D341Med (cell line): ENCODE measurements around the gene GAD2.

Source experiments
- DNase-seq: peaks from one replicate; pipeline ENCODE4 v3.0.0; 2012; ENCODE audit warnings: low spot score

GAD2 gene

DNA sequence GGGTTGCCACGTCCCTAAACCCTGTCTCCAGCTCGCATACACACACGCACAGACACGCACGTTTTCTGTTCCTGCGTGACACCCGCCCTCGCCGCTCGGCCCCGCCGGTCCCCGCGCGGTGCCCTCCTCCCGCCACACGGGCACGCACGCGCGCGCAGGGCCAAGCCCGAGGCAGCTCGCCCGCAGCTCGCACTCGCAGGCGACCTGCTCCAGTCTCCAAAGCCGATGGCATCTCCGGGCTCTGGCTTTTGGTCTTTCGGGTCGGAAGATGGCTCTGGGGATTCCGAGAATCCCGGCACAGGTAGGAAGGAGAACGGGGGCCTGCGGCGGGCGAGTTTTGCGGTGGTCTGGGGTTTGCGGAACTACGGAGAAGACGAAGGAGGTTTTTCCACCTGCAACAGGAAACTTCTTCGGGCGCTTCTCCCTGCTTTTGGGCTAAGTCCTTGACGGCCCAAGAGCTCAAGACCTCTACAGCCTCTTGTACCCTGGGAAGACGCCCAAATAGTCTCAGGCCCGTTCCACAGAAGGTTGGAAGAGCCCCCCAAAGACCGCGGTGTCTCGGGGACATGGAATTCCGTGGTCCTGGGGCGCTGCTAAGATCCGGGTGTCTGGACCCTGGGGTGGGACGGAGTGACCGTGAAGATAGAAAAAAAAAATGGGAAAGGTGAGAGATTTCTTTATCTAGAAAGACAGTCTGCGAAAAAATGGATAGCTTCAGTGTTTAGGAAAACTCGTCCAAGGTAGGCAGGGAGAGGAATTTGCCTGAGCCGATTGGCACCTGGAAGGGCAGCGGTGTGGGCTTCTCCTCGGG, at the start of gene GAD2:
Gene GAD2 (plus strand): TSS at position 190 of the 811 bp plus-strand sequence. CDS start 36 bp downstream, at position 226.
- DNase-seq = peak; percentile 65

- no peak for DNase-seq
Observed at GRCh38 chr10:26169466-26169865, 47.1 kb upstream of the GAD2 start.

- no peak for DNase-seq
Observed at GRCh38 chr10:26172131-26172530, 44.4 kb upstream of the GAD2 start.

- DNase-seq = no peak
Observed at GRCh38 chr10:26173837-26174236, 42.7 kb upstream of the GAD2 start.

DNA sequence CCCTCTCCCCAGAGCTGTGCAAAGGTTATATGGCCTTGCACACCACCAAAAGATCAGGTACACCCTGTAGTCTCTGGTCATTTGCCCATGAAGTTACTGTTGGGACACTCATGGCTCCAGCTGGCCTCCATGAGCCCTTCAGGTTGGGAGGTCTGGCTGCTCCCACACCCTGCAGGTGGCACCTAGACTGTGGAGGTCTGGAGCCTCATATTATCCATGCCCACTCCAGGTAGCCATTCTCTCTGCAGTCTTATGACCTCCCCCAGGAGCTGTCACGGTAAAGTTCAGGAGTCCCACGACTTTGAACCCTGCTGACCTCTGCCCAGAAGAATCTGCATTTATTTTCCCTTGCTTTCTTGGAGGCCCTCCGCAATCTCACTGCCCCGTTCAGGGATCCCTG, 39.2 kb upstream of the GAD2 start:
- DNase-seq = no peak

GRCh38 chr10:26194275-26194674, 22.3 kb upstream of the GAD2 start:
- no peak for DNase-seq

- DNase-seq = no peak
Observed at GRCh38 chr10:26197248-26197647, 19.3 kb upstream of the GAD2 start.

GRCh38 chr10:26198119-26198518, 18.5 kb upstream of the GAD2 start:
- DNase-seq = no peak

- no peak for DNase-seq
Observed at GRCh38 chr10:26199841-26200240, 16.7 kb upstream of the GAD2 start.

GRCh38 chr10:26205223-26205622, 11.4 kb upstream of the GAD2 start:
- DNase-seq = no peak

DNA sequence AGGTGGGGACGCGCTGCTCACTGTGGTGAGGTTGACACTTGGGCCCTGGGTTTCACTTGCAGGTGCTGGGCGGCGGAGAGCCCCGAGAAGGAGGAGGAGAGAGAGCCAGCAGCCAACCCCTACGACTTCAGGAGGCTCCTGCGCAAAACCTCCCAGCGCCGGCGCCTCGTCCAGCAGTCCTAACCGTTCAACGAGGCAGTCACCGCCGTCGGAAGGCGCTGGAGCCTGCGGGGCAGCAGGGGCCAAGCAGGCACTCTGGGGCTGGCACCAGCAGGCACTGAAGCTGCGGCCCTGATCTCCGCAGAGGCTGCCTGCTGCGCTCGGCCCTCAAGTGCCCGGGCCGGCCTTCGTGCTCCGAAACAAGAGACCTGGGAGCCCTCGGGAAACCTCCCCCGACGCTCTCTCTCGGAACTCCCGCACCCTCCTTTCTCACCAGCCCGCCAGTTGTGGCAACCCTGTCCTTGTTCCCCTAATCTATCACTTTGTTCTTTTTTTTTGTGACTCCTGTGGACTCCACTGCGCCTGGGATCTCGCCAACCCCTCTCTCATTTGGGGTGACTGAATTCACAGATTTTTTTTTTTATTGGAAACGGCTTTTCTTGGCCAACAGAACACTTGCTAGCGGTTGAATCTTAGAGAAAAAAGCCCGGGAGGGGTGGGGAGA, 4.7 kb upstream of the GAD2 start:
- DNase-seq = no peak

DNA sequence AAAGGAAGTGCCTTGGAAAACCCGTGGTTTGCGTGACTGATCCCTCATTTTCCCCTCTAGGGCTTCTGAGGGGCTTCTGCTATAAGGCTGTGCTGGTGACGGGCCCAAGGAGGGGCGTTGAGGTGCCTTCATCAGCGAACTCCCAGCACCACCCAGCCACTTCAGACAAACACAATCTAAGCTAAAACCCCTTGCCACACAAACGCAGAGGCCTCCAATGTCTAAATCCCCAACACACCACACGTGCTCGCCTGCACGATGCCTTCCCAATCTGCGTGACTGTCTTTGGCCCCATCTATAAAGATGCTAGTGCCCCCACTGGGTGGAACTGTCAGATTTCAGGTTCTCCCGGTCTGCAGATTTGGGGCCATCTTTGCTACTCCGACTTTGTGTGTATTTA, 4.1 kb upstream of the GAD2 start:
- DNase-seq = no peak

- no peak for DNase-seq
Observed at GRCh38 chr10:26213157-26213800, 3.3 kb upstream of the GAD2 start.

- no peak for DNase-seq
Observed at GRCh38 chr10:26214004-26214403, 2.6 kb upstream of the GAD2 start.

DNA sequence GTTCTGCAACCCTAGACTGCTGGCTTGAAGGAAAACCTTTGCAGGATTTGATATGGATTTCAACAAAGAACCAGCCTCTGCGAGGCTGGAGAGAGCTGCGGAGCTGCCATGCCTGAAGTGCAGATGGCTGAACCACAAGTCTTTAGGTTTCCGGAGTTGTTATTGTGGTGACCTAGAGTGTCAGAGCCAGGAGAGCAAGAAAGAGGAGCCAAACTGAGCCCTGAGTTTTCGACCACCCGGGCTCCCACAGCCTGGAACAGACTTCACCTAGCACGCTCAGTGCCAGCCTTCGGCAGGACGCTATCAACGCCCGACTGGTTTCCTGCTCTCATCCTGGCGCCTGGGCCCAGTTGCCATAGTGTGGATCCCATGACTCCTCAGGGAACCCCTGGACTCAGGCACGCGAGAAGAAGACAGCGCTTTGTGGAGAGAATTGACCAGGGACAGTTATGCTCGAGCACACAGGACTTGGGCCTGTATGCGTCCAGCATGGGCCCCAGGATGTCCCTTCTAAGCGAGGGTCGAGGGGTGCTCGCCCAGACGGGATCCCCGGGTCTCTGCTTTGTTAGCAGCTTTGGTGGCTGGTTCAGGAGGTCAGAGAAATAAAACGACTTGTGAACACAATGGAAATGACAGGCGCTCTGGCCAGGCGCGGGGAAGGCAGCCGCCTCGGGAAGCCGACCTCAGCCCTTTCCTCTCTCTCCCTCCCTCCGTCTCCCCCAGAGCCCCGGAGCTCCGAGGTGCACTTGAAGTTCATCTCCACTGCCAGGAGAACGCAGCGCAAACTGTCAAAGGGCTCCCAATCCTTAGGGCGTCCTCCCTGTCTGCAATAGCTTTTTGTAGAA, 1.8 kb upstream of the GAD2 start:
- DNase-seq = no peak

DNA sequence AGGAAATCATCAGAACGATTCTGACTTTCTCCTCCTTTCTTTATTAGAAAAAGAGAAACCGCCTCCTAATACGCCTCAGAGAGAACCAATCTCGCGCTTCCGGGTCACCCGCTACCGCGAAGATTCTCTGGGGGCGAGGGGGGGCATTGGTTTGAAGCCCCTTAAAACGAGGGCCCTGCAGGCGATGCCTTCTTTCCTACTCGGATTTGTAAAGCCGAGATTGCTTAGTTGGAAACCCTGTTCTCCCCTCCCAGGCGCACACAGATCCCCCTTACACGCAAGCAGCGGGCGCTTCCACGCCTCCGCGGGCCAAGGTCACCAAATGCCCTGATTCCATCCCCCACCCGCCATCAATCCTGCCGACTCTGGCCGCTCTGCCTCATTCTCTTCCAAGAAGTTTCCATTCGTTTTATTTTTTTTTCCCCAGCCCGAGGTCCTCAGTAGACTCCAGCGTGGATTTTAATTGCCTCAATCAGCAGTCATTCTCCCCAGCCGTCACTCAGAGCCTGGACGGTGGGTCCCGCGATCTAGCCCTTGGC, 1.1 kb upstream of the GAD2 start:
- DNase-seq = no peak

- DNase-seq = peak; percentile 67
Observed at GRCh38 chr10:26215935-26216584, 514 bp upstream of the GAD2 start.

GRCh38 chr10:26217396-26218086, 967 bp downstream of the GAD2 start:
- peak; percentile 50 for DNase-seq

- no peak for DNase-seq
Observed at GRCh38 chr10:26219676-26220075, 3.1 kb downstream of the GAD2 start.

DNA sequence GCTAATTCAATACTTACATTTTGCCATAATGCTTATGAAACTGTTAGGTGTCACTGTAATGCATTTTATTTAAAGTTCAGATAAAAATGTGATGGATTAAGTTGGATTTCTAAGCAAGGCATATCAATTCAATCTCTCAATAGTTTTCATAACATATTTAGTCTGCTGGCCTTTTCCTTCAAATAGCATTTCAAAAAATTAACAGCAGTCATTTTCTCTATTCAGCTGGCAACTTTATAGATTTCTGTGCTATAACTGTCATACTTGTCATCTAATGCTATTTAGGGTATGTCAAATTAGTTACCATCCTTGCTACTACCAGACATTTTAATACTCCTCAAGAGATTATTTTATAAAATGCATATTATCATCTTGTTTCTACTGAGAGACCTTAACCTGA, 4.3 kb downstream of the GAD2 start:
- no peak for DNase-seq

DNA sequence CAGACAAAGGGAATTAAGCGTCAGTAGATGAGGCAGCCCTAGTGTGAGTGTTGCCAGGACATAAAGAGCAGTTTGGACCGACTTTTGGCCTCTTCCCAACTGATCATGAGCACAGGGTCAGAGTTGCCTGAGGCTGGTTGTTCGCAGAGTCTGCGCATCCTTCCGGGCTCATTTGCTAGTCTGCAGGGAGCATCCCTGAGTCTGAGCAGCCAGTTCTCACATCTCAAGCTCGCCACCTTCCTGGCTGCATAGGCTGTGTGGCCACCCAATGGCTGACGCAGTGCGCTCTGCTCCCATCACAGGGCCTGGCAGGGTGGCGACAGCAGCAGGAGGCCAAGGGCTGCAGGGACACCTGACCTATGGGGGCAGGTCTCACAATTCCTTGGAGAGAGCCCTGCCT, 5.0 kb downstream of the GAD2 start:
- no peak for DNase-seq
